Endometrial microvascular endothelial cells (primary cell): ENCODE measurements around the gene FAM114A1. TPM values are rescaled to one million over a fixed set of nuclear protein-coding genes. Genes with fewer than 3 reads are reported as not detected.
"Not testable (repeated sequence)": the region's sequence is repeated elsewhere in the genome, so short reads cannot be mapped to it uniquely, and the experiment has no call there.

Source experiments
- in situ Hi-C: cut with HindIII; loops from 2 replicates; pipeline ENCODE4 v1.10.0; 2017; ENCODE audit warnings: low sequenced_read_pairs, low pct_unique_long_range_greater_than_20kb; ENCODE audit errors: inconsistent ontology term
- total RNA-seq: library from RNA; depleted of rRNA; stranded (reverse); fragments of >200 nt; gene quantifications from one replicate; pipeline ENCODE4 v1.2.3, GENCODE V29; 2015; ENCODE audit errors: inconsistent ontology term

Gene FAM114A1
- total RNA-seq, 1 donor from 2014 or later: 115 TPM

DNA sequence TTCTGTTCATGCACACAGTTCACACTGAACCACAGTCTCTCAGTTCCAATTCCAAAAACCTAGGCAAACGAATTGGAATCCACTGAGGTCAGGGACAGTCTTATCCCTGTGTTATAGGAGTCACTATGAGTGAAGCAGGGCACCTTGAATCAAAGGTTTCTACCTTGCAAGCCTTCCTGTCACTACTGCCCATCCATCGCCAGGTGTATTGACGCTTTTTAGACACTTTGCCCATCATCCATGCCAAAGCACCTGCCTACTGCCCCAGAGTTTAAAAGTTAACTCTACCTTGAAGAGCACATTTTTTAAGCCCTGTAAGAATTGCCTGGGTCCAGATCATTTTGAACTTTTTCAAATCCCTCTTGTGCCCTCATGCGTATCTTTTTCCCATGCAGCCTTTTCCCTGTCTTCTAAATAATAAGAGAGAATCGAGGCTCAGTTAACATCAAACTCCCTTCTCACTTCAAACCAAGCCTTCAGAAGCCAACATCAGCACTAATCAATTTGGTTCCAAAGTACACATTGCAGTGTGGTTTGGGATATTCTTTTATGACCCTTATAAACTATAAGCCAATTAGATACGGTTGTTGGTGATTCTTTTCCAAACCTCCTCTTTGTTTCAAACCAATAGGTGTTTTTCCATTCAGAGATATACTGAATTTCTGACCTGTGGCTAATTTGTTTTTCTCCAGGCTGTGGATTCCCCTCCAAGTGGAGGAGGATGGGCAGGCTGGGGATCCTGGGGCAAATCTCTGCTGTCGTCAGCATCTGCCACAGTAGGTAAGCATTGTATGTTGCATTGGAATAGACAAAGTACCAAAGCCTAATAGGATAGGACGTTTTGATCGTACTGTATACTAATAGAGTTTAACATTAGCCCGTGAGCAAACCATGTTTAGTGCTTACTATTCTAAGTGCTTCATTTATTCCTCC lies 23.7 kb downstream of the FAM114A1 start:
- in situ Hi-C loops: loop anchor here (25.0 kb wide), 1 partner anchor 246 kb away; no protein-coding TSS in a partner anchor

- in situ Hi-C loops: loop anchor here (25.0 kb wide), 1 partner anchor 243 kb away; no protein-coding TSS in a partner anchor
Observed at GRCh38 chr4:38894322-38894982, 26.8 kb downstream of the FAM114A1 start.

- in situ Hi-C loops: loop anchor here (25.0 kb wide), 1 partner anchor 240 kb away; no protein-coding TSS in a partner anchor
Observed at GRCh38 chr4:38896940-38897339, 29.3 kb downstream of the FAM114A1 start.

DNA sequence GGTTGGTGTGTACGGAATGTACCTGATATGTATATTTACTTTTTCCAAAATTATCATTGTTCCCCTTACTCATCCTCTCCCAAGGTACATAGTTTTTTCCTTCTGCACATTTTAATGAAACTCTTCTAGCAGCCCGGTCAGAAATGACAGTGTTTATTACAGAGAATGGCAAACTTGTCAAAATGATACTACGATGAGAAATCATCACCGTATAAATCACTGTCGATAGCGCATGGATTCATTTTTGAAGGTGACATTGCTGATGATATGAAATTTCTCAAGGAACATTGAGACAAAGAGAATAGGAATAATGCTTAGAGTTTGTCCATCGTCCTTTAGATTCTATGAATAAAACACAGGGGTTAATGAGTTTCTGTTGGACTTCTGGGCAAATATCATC lies 30.6 kb downstream of the FAM114A1 start:
- in situ Hi-C loops: loop anchor here (25.0 kb wide), 1 partner anchor 239 kb away; no protein-coding TSS in a partner anchor

GRCh38 chr4:38902221-38902620 lies 34.6 kb downstream of the FAM114A1 start:
- in situ Hi-C loops: no loop called here

DNA sequence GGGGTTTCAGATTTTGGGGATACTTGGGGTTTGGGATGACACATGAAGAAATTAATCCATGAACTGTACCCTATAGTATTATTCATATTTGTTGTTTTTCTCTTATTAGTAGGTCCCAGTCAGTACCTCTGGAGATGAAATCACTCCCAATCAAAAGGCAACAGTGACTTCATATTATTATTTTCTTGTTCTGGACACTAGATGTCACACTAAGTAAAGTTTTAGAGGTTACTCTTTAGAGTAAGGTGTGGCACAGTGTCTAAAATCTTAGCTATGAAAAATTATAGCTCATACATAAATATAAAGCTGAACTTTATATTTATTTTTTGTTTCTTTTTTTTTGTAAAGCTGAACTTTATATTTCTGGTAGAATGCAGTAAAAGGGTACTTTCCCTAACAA lies 35.1 kb downstream of the FAM114A1 start:
- in situ Hi-C loops: no loop called here

GRCh38 chr4:38904090-38904666 lies 36.6 kb downstream of the FAM114A1 start:
- in situ Hi-C loops: no loop called here

- in situ Hi-C loops: no loop called here
Observed at GRCh38 chr4:38904682-38905081, 37.1 kb downstream of the FAM114A1 start.

DNA sequence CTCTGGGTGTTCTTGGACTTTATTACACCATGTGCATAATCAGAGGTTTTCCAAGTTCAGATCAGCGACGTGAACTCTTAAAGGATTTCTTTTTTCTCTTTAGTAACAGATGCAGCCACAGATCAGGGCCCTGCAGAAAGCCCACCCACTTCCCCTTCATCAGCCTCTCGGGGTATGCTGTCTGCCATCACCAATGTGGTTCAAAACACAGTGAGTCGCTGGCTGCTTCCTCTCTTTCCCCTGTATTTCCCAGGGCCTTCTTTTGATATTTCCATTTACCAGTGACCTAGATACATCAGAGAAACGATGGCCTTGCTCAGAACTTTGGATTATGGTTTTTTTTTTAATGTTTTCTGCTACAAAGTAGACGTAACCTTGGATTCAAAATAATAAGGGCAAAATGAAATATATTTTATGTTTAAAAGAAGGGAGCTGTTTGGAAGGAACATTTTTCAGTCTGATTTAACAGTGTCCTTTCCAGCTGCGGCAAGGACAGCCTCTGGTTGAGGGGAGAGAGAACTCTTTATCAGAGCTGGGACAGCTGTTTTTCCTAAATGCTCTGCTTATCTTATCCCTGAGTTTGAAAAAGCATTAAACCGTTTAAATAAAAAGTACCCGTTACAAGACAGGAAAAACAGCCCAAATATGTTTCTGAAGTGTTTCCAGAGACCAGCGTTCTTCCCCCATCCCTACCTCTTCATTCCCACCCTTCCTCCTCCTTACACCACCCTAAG lies 38.2 kb downstream of the FAM114A1 start:
- in situ Hi-C loops: no loop called here

DNA sequence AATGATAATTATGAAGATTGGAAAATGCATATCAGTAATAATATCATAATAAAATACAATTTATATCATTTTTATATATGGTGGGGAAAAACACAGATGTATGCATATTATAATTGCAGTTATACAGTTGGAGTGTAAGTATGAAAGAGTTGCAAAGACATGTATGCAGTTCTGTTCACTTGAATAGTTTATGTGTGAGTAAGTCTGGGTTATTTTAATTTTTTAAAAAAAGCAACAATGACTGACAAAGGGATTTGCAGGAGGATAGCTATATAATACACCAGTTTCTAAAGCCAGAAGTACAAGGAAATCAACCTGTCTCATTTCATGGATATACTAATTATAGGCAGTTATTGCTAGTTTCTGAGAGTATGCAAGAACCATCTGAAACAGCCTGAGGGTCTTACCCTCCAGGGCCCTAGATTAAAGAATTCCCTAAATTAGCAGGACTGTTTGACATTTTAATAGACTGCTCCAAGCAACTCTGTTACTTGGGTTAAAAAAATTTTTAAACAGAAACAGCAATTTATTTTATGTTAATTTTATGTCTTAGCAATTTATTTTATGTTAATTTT lies 40.2 kb downstream of the FAM114A1 start:
- in situ Hi-C loops: no loop called here

GRCh38 chr4:38909015-38909414 lies 41.4 kb downstream of the FAM114A1 start:
- in situ Hi-C loops: no loop called here

DNA sequence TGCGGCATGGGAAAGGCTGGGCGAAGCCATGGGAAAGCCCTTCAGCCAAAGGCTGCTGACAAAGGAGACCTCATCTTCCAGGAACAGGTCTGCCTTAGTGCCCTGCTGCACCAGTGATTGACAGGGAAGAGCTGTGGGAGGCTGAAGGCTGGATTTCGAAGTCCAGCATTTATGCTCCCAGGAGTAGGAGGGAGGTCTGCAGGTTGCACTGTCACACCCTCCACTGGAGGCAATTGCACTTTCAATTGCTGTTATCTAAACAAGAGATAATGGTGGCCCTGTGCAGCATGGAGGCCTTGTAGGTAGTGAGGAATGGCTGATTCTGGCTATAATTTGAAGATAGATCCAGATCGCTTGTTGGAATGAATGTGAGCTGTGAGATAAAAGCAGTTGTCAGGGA lies 43.7 kb downstream of the FAM114A1 start:
- in situ Hi-C loops: no loop called here

GRCh38 chr4:38914854-38915253 lies 47.2 kb downstream of the FAM114A1 start:
- in situ Hi-C loops: no loop called here

GRCh38 chr4:38916267-38916666 lies 48.7 kb downstream of the FAM114A1 start:
- in situ Hi-C loops: not testable (repeated sequence)

GRCh38 chr4:38917481-38918025 lies 49.9 kb downstream of the FAM114A1 start:
- in situ Hi-C loops: no loop called here

DNA sequence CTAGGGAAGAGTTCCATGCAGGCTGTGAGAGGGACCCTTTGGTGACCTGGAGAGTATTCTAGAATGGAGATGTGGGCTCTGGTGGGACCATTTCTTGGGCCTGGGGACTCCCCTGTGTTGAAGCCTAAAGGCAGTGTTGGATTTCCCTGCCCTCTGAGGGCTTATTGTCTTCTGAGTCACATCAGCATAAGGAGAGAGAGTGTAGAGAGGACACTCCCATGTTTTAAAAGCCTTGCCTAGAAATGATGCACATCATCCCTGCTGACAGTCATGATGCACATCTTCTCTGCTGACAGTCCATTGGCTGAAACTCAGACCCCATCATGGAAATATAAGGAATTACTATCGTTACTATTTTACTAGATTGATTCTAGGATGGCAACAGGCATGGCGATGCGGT lies 51.9 kb downstream of the FAM114A1 start:
- in situ Hi-C loops: no loop called here

DNA sequence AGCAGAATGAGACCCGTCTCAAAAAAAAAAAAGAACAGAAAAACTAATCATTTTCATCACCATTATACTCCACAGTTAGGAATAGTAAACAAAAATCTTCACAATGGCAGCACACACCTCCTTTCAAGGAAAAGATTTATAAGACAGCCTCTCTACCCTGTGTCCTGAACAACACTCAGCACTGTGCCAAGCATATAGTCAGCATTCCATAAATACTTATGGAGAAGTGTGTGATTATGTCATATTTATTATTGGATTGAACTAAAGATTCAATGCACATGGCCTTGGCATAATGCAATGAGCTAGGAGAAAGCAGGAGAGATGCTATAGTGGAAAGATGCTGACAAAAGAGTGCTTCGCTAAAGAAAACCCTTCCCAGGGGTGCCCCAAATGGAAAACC lies 52.6 kb downstream of the FAM114A1 start:
- in situ Hi-C loops: no loop called here

DNA sequence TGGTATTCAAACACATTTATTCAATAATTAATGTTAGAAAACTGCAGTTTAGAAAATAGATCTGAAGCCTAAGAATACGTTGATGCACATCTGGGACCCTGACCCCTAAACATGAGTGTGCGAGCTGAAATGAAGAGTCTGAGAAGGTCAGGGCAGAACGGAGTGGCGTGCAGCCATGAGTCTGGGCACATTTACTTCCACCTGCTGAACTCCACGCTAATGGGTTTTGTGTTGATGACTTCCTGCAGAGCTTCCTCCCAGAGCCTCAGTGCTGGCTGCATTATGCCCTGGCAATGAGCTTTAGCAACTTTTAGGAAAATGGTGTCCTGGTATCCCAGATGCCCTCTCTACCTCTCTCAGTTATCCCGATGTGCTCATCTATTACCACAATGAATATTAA lies 53.1 kb downstream of the FAM114A1 start:
- in situ Hi-C loops: no loop called here
